Mononuclear cell (primary cell): ENCODE measurements around the gene ASF1B. TPM values are rescaled to one million over a fixed set of nuclear protein-coding genes. Genes with fewer than 3 reads are reported as not detected.

Source experiments
- H3K27me3 ChIP-seq: 2 replicates; pipeline ENCODE4 v1.6.0; 2011; ENCODE audit warnings: low read length, control low read depth; ENCODE audit not compliant: insufficient read depth
- H3K4me1 ChIP-seq: 2 replicates; pipeline ENCODE4 v1.5.1; 2011; ENCODE audit warnings: mild to moderate bottlenecking, low read length, control low read depth; ENCODE audit not compliant: insufficient read depth
- H3K4me3 ChIP-seq: 2 replicates; pipeline ENCODE4 v1.5.1; 2011; ENCODE audit warnings: mild to moderate bottlenecking, low read length, moderate library complexity
- H3K9me3 ChIP-seq: 2 replicates; pipeline ENCODE4 v1.5.1; 2011; ENCODE audit warnings: low read depth, mild to moderate bottlenecking, control low read depth, low read length
- total RNA-seq: library from RNA; depleted of rRNA; stranded (reverse); fragments of >200 nt; gene quantifications from one replicate; pipeline ENCODE4 v1.2.3, GENCODE V29; 2012

The ASF1B gene
- total RNA-seq, 1 donor: 0.94 TPM

DNA sequence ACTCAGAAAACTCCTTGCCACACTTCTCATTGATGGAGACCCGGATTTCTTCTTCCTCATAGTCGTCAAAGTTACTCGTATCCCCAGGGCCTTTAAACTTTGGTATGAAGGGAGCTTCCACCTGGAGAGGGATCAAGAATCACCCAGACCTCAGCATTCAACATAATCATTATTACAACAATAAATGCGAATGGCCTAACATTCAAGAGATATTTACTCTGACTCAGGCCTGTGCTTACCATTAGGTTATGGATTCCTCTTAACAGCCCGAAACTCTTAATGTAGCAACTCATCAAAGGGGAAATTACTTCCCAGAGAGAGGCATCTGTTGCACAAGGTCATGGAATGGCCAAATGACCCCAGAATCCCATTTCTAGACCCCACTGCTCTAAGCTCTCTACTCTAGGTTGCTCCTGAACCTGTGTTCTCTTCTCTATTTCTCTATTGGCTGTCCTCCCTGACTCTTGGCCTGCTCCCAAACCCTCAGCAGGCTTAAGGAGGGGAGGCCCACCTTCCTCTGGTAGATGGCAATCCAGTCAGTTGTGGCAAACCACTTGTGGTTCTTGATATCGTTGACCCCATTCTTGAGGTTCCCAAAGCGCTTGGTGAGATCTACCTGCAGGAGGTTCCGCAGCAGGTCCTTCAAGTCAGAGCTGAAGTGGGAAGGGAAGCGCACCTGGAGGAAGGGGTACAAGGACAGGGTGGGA lies 43.1 kb downstream of the ASF1B start:
- no peak overlapping the region for H3K4me3 ChIP-seq

DNA sequence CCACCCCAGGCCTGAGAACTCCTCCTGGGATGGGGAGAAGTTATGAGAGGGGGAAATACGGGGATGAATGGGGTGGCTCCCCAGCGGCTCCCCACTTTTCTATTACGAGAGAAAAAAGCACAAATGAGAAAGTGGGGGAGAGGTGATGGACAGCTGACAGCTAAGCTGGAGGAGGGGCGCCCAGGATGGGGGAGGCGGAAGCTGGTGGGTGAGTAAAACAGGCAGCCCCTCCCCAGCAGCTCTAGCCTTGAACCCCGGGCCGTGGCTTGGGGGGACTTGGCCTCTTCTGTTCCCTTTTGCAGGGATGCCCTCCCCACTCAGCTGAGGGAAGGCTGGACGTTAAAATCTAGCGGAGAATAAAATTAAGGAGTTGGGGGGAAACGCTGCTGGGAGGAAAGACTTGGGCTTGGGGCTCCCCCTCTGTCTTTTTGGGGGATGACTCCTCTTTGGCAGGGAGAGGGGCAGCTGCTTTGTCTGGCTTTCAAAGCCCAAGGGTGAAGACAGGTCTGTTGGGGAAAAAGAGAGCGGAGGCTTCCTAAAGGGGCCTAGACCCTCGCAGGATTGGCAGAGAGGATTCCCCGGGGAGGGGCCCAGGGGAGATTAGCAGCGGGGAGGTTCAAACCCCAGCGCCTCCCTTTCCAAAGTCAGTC lies 44.5 kb downstream of the ASF1B start:
- H3K4me1 ChIP-seq: peaks cover 16% of the 10 kb centered on the region
- peak overlapping the region; percentile 68 for H3K4me3 ChIP-seq
- H3K9me3 ChIP-seq: no peaks in the 10 kb centered on the region
- H3K27me3 ChIP-seq: no peaks in the 10 kb centered on the region

More for the DNA sequence above, 43.1 kb downstream of the ASF1B start:
- H3K4me1 ChIP-seq: peaks cover 16% of the 10 kb centered on the region
- no peaks in the 10 kb centered on the region for H3K9me3 ChIP-seq
- no peaks in the 10 kb centered on the region for H3K27me3 ChIP-seq

DNA sequence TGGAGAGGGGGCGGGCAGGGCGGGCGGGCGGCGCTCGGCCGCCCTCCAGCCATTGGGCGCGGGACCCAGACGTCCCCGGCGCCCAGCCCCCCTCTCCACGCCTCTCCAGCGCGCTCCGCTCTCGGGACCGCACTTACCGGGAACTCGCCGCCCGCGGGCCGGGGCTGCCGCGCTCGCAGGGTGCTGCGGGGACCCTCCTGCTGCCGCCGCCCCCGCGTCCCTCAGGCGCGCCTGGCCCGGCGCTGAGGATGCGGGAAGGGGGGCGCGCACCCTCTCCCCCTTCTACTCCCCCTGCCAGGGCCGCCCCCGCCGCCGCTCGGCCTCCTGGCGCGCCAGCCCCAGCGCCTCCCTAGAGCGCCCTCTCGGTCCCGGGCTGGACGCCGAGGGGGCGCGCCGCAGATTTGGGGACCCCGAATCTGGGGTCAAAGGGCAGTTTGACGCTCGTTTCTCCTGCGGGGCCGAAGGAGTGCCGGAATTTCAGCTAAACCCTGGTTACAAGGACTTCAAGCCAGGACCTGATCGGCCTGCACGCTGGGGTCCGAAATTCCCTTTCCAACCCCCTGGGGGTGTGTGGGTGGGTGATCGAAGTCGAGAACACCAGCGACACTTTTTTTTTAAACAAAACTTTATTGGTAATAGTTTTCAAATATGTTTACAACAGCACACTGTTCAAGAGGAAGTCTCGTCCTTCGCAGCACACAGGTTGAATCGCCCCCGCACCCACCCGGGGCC lies 45.1 kb downstream of the ASF1B start:
- no peaks in the 10 kb centered on the region for H3K27me3 ChIP-seq
- H3K9me3 ChIP-seq: no peaks in the 10 kb centered on the region
- H3K4me3 ChIP-seq: peak overlapping the region; percentile 68
- peaks cover 16% of the 10 kb centered on the region for H3K4me1 ChIP-seq

DNA sequence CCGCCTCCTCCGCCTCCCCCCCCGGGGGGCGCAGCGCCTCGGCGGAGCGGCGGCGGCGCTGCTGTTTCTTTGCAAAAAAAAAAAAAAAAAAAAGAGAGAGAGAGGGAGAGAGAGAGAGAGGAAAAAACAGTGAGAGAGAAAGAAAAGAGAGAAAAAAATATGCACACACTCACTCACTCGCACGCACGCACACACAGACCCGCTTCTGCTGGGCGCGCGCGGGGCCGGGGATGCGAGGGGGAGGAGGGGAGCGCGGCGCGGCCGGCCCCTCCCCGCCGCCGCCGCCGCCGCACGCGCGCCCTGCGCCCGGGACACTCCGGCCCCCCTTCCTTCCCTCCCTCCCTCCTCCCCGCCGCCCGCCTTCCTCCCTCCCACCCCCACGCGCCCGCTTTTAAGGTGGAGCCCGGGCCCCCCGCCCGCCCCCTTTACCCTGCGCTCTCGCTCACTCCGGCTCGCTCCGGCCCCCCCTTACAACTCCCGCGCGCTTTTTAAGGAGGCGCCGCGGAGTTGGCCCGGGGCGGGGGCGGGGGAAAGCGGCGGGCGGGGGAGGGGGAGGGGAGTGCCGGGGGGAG lies 45.8 kb downstream of the ASF1B start, which contains the start of gene SAMD1:
Gene SAMD1, minus strand, starts transcription at position 243 of the 572 bp plus-strand sequence.
- peaks cover 16% of the 10 kb centered on the region for H3K4me1 ChIP-seq
- H3K27me3 ChIP-seq: no peaks in the 10 kb centered on the region
- H3K4me3 ChIP-seq: peak within 1 kb of the TSS; percentile 68
- H3K9me3 ChIP-seq: no peaks in the 10 kb centered on the region

DNA sequence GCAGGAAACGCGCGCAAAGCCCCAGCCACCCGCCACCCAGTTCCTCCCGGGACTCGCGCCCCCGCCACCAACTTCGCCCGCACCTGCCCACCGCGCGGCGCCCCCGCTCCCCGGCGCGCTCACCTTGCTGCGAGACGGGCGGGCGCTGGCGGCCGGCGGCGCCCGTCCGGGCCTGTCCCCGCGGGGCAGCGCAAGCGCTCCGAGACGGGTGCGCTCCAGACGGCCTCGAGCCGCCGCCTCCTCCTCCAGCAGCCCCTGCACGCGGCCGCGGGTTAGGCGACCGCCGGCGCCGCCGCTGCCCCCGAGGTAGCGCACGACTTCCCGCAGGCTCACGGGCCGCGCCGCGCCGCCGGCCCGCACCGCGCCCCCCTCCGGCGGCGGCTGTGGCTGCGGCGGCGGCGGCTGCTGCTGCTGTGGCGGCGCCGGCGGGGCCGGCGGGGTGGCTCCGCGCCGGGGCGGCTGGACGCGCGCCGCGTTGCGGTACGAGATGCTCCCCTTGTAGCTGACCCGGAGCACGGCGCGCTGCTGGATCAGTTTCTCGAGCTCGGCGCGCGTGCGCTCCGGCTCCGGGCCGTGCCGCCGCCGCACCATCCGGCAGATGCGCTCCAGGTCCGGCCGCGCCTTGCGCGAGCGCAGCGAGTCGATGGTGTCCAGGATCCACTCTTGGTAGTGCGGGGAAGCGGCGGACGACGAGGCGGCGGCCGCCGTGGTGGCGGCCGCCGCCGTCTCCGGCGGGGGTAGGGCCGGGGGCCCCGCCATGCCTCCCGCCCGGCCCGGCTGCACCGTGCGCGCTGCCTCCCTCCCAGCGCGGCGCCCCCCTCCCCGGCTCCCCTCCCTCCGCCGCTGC lies 46.5 kb downstream of the ASF1B start:
- no peaks in the 10 kb centered on the region for H3K9me3 ChIP-seq

DNA sequence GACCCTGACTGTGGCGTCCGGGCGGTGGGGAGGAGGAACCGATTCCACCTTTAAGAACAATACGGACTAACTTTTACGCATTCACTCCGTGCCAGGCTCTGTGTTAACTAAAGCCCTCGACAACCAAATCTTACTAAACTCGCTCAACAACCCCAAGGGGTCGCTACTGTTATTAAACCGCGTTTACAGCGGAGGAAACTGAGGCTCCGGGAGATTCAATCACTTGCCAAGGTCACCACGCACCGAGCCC lies 47.1 kb downstream of the ASF1B start:
- no peaks in the 10 kb centered on the region for H3K9me3 ChIP-seq
- H3K27me3 ChIP-seq: no peaks in the 10 kb centered on the region
- peaks cover 16% of the 10 kb centered on the region for H3K4me1 ChIP-seq
- H3K4me3 ChIP-seq: no peak overlapping the region

More for the DNA sequence above, 46.5 kb downstream of the ASF1B start:
- H3K4me3 ChIP-seq: peak overlapping the region; percentile 51
- no peaks in the 10 kb centered on the region for H3K27me3 ChIP-seq
- peaks cover 16% of the 10 kb centered on the region for H3K4me1 ChIP-seq

DNA sequence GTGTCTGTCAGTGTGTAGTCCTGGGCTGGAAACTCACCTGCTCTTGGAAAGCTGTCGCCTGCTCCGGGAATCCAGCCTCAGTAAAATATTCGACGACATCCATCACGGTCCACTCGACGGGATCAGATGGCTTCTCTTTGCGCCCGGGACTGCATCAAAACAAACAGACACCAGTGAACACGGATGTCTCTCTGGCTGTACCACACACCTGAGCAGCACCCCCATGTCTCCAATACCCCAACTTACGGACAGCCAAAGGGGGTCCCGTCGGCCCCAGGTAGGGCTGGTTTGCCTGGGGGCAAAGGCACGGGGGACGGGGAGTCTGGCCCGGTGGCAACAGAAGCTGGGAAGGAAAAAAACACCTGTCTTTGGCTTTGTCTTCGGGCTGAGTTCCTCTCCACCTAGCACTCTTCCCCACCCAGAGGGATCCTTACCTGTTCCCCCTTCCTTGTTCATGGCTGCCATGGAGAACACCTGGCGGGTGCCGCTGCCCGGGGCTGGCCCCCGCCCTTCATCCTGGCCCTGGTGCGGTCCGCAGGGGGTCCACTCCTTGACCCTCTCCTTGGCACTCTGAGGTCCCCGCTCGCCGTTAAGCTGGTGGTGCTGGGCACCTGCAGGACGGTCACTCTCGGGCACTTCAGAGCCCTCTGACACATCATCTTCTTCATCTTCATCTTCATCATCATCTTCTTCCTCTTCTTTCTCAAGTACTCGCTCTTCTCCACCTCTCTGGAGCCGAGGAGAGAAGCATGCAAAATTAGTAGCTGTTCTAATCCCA lies 47.6 kb downstream of the ASF1B start:
- Histone ChIP-seq H3K4me3 (no peak overlapping the region), H3K9me3 (no peaks in the 10 kb centered on the region), H3K27me3 (no peaks in the 10 kb centered on the region), H3K4me1 (peaks cover 16% of the 10 kb centered on the region)

DNA sequence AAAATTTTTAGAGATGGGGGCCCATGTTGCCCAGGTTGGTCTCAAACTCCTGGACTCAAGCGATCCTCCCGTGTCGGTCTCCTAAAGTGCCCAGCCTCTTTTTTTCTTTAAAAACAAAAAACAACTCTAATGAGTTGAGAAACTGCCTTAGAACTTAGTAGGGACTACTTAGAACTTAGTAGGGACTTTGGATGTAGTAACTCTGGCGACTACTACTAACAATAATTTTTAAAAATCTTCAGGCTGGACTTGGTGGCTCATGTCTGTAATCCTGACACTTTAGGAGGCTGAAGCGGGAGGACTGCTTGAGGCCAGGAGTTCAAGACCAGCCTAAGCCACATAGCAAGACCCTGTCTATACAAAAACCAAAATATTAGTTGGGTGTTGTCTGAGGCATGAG lies 50.3 kb downstream of the ASF1B start:
- H3K4me3 ChIP-seq: no peak overlapping the region
- H3K9me3 ChIP-seq: no peaks in the 10 kb centered on the region
- H3K4me1 ChIP-seq: peaks cover 19% of the 10 kb centered on the region
- no peaks in the 10 kb centered on the region for H3K27me3 ChIP-seq

DNA sequence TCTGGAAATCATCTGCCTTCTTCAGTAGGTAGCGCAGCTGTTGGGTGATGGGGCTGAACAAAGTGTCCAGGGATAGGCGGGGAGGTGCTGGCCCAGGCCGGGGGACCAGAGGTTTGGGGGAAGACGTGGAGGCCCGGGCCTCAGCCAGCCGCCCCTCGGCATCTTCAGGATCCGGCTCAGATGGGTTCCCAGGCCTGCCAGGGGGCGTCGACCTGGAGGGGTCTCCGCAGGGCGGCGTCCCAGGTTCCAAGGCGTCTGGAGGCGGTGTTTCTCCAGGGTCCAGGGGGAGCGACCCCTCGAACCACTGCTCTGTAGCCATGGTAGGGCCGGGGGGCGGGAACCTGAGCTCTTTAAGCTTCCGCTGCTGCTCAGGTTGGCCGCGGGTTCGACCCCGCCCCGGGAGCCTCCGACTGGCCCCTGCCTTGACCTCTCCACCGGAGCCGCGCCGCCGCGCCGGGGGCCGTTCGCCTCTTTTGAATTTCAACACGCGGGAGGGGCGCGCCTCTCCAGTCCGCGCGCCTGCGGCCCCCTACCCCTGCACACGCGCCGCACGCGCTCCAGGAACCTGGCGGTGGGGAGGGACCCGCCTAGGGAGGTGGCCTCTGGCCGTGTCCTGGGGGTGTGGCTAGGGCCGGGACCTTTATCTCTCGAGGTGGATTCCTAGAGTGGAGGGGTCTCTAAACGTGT lies 50.9 kb downstream of the ASF1B start, which contains the start of gene C19orf67:
Gene C19orf67, minus strand, starts transcription at position 475 of the 687 bp plus-strand sequence. Its CDS starts 156 bp downstream, at position 319.
- no peaks in the 10 kb centered on the region for H3K27me3 ChIP-seq
- H3K4me3 ChIP-seq: no peak within 1 kb of the TSS
- no peaks in the 10 kb centered on the region for H3K9me3 ChIP-seq
- H3K4me1 ChIP-seq: peaks cover 26% of the 10 kb centered on the region

DNA sequence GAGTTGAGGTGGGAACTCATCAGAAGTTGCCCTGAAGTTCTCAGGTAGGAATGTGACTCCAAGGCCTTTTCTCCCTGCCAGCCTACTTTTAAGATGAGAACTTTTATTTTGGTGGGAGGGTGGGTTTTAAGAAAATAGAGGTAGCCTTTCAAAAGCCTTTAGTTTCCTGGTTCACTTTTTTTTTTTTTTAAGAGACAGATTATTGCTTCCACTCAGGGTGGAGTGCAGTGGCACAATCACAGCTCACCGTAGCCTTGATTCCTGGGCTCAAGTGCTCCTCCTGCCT lies 53.8 kb downstream of the ASF1B start:
- no peak overlapping the region for H3K4me3 ChIP-seq
- no peaks in the 10 kb centered on the region for H3K27me3 ChIP-seq
- peaks cover 43% of the 10 kb centered on the region for H3K4me1 ChIP-seq
- no peaks in the 10 kb centered on the region for H3K9me3 ChIP-seq

DNA sequence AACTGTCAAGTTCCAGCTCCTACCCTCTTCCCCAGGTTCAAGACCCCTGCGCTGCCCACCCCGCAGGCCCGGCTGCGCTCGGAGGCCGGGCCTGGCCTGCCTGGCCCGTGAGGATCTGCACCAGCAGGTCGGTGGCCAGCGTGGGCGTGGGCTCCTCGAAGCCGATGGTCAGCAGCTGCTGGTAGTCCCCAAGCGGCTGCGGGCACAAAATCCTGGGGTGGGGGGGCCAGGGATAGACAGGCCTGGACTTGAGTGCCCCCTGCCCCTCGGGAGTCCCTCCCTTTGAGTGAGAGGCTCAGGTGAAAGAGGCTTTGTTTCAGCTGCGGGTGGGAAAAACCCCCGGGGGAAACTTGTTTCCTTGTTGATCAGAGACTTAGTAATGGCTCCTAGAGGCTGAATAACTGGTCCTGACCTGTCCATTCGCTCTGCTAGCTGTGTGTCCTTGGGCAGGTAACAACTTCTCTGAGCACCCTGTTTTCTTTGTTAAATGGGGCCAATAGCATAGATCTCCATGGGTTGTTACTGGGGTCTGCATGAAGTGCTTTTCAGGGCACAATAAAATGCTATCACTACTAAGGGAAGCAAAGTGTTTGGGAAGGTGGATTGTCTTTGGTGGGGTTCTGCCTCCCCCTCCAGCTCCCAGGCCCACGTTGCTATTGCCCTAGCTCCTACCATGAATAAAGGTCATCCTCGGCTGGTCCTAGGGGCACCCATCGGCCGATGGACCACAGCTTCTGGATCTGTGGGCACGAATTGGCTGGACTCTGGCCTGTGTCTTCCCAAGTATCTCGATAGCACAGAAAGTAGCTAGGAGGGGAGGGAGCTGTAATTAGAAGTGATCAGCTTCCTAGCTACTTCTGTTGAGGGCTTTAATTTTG lies 54.4 kb downstream of the ASF1B start:
- H3K27me3 ChIP-seq: no peaks in the 10 kb centered on the region
- H3K4me3 ChIP-seq: peak overlapping the region; percentile 52
- H3K4me1 ChIP-seq: peaks cover 47% of the 10 kb centered on the region
- no peaks in the 10 kb centered on the region for H3K9me3 ChIP-seq

DNA sequence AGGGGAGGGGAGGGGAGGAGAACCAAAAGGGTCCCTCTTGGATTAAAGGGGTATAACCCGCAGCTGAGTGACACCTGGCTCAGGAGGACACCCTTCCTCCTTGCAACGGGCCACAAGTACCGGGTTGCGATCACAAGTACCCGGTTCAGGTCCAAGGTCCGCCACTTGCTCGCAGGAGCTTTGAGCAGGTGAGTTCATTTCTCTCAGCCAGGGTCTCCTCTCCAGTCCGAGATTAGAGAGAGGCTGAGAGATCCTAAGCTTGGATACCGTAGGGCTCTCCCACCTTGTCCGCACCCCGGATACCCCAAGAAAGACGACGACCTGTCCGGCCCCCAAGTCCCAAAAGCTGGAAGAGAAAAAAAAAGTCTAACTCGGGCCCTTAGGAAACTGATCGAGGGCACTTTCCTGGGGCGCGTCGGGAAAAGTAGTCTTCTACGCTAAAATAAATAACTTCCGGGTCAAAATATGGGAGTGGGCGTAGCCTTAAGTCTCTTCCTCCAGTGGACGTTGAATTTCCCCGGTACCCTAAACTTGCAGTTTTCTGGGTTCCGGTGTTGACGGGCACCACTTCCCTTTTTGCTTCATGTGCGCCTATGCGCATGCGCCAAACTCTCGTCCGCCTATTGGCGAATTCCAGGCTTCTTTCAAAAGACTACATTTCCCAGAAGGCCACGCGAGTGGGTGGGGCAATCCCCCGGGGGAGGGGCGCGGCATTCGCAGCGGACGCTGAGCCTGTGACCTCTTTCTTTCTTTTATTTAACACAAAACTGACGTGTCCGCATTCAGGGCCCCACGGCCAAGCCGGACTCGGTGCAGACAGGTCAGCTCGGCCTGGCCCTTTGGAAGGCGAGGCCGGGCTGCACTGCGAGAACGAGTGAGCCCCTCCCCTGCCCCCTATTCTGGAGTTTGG lies 55.2 kb downstream of the ASF1B start:
- H3K4me1 ChIP-seq: peaks cover 55% of the 10 kb centered on the region
- H3K9me3 ChIP-seq: no peaks in the 10 kb centered on the region
- H3K4me3 ChIP-seq: peak overlapping the region; percentile 52
- H3K27me3 ChIP-seq: no peaks in the 10 kb centered on the region
